Suppressor macrophage (primary cell): Measurements from ENCODE around the gene SLC43A1.

Experiments
- DNase-seq, 4 experiments: peaks; one replicate each; pipeline ENCODE4 v3.0.0-alpha.2; 2020 to 2022

The SLC43A1 gene

GRCh38 chr11:57479021-57479663 lies 36.4 kb downstream of the SLC43A1 start:
- DNase-seq, result no peak

GRCh38 chr11:57477507-57478189 lies 37.9 kb downstream of the SLC43A1 start:
- DNase-seq, result no peak

- peak; percentile 58 to 82 (median 70) for DNase-seq
Measured at GRCh38 chr11:57476757-57477506, 38.6 kb downstream of the SLC43A1 start.

- DNase-seq, result peak; percentile 14 to 77 (median 42)
Measured at GRCh38 chr11:57476047-57476756, 39.3 kb downstream of the SLC43A1 start.

GRCh38 chr11:57475671-57476046 lies 39.8 kb downstream of the SLC43A1 start:
- DNase-seq, result no peak

GRCh38 chr11:57475191-57475590 lies 40.3 kb downstream of the SLC43A1 start:
- peak in 2 of 4 experiments; percentile 33 to 38 for DNase-seq

- no peak for DNase-seq
Measured at GRCh38 chr11:57474803-57475115, 40.7 kb downstream of the SLC43A1 start.

GRCh38 chr11:57474017-57474802 lies 41.3 kb downstream of the SLC43A1 start:
- peak; percentile 45 to 60 (median 54) for DNase-seq

- peak in 3 of 4 experiments; percentile 25 to 58 (median 44) for DNase-seq
Measured at GRCh38 chr11:57473285-57473841, 42.1 kb downstream of the SLC43A1 start.

- no peak for DNase-seq
Measured at GRCh38 chr11:57471496-57471895, 44.0 kb downstream of the SLC43A1 start.

- no peak for DNase-seq
Measured at GRCh38 chr11:57469268-57469667, 46.2 kb downstream of the SLC43A1 start.

GRCh38 chr11:57468276-57468675 lies 47.2 kb downstream of the SLC43A1 start:
- DNase-seq, result no peak

GRCh38 chr11:57467508-57468157 lies 47.9 kb downstream of the SLC43A1 start:
- no peak for DNase-seq

GRCh38 chr11:57466680-57467079 lies 48.8 kb downstream of the SLC43A1 start:
- peak in 1 of 4 experiments; percentile 27 for DNase-seq

- peak in 3 of 4 experiments; percentile 28 to 51 (median 35) for DNase-seq
Measured at GRCh38 chr11:57464539-57465181, 50.8 kb downstream of the SLC43A1 start.

- no peak for DNase-seq
Measured at GRCh38 chr11:57463671-57464538, 51.6 kb downstream of the SLC43A1 start.

GRCh38 chr11:57462597-57462996 lies 52.9 kb downstream of the SLC43A1 start:
- no peak for DNase-seq

GRCh38 chr11:57461841-57462489 lies 53.5 kb downstream of the SLC43A1 start:
- no peak for DNase-seq
